ENCODE data around the gene KRT73. TPM values are rescaled to one million over a fixed set of nuclear protein-coding genes. Genes with fewer than 3 reads are reported as not detected.

The KRT73 gene
- total RNA-seq, 1 donor from 2014 or later: not detected

GRCh38 chr12:52643233-52644077 lies 25.1 kb upstream of the KRT73 start:
- DNase-seq (ENCODE audit: low spot score): no peak
- Mint-ChIP-seq H3K9me3 (no peaks in the 10 kb centered on the region), H3K27me3 (ENCODE audit: insufficient read depth) (peaks cover 10% of the 10 kb centered on the region), H3K4me3 (no peak overlapping the region), H3K4me1 (ENCODE audit: low read depth) (peaks cover 58% of the 10 kb centered on the region), H3K27ac (no peak overlapping the region), H3K36me3 (ENCODE audit: low read depth) (peaks cover 4% of the 10 kb centered on the region)
- intact Hi-C loops (cut with micrococcal nuclease): no loop called here

GRCh38 chr12:52641468-52641867 lies 23.1 kb upstream of the KRT73 start:
- Mint-ChIP-seq H3K36me3 (ENCODE audit: low read depth) (peaks cover 4% of the 10 kb centered on the region), H3K27ac (no peak overlapping the region), H3K27me3 (ENCODE audit: insufficient read depth) (peaks cover 20% of the 10 kb centered on the region), H3K9me3 (no peaks in the 10 kb centered on the region), H3K4me3 (no peak overlapping the region), H3K4me1 (ENCODE audit: low read depth) (peaks cover 41% of the 10 kb centered on the region)
- intact Hi-C loops (cut with micrococcal nuclease): no loop called here
- DNase-seq (ENCODE audit: low spot score): no peak

- Mint-ChIP-seq H3K9me3 (no peaks in the 10 kb centered on the region), H3K27ac (no peak overlapping the region), H3K27me3 (ENCODE audit: insufficient read depth) (peaks cover 20% of the 10 kb centered on the region), H3K4me3 (no peak overlapping the region), H3K4me1 (ENCODE audit: low read depth) (peaks cover 34% of the 10 kb centered on the region), H3K36me3 (ENCODE audit: low read depth) (no peaks in the 10 kb centered on the region)
- no peak for DNase-seq (ENCODE audit: low spot score)
- intact Hi-C loops (cut with micrococcal nuclease): no loop called here
Measured at GRCh38 chr12:52637299-52637698, 18.9 kb upstream of the KRT73 start.

GRCh38 chr12:52636592-52637258 lies 18.4 kb upstream of the KRT73 start:
- Mint-ChIP-seq H3K27me3 (ENCODE audit: insufficient read depth) (peaks cover 20% of the 10 kb centered on the region), H3K4me3 (no peak overlapping the region), H3K9me3 (no peaks in the 10 kb centered on the region), H3K4me1 (ENCODE audit: low read depth) (peaks cover 35% of the 10 kb centered on the region), H3K36me3 (ENCODE audit: low read depth) (no peaks in the 10 kb centered on the region), H3K27ac (no peak overlapping the region)
- intact Hi-C loops (cut with micrococcal nuclease): no loop called here
- no peak for DNase-seq (ENCODE audit: low spot score)

DNA sequence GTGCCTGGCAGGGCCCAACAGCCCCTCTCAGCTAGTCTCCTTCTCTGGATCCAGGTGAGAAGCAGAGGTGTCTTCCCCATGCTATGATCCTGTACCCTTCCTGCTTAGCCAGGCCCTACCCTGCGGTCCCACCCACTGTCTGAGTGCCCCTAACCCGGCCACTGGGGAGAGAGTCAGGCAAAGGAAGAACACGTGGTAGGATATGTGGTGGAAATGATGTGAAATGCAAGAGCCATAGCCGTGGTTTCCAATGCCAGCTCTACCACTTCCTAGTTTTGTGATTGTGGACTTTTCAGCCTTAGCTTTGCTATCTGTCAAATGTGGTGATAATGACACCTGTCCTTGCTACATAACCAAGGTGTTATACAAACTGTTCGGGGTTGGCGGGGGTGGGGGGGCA lies 17.8 kb upstream of the KRT73 start:
- Mint-ChIP-seq H3K36me3 (ENCODE audit: low read depth) (no peaks in the 10 kb centered on the region), H3K27me3 (ENCODE audit: insufficient read depth) (peaks cover 19% of the 10 kb centered on the region), H3K9me3 (no peaks in the 10 kb centered on the region), H3K4me1 (ENCODE audit: low read depth) (peaks cover 30% of the 10 kb centered on the region), H3K4me3 (no peak overlapping the region), H3K27ac (no peak overlapping the region)
- intact Hi-C loops (cut with micrococcal nuclease): no loop called here
- DNase-seq (ENCODE audit: low spot score): no peak

DNA sequence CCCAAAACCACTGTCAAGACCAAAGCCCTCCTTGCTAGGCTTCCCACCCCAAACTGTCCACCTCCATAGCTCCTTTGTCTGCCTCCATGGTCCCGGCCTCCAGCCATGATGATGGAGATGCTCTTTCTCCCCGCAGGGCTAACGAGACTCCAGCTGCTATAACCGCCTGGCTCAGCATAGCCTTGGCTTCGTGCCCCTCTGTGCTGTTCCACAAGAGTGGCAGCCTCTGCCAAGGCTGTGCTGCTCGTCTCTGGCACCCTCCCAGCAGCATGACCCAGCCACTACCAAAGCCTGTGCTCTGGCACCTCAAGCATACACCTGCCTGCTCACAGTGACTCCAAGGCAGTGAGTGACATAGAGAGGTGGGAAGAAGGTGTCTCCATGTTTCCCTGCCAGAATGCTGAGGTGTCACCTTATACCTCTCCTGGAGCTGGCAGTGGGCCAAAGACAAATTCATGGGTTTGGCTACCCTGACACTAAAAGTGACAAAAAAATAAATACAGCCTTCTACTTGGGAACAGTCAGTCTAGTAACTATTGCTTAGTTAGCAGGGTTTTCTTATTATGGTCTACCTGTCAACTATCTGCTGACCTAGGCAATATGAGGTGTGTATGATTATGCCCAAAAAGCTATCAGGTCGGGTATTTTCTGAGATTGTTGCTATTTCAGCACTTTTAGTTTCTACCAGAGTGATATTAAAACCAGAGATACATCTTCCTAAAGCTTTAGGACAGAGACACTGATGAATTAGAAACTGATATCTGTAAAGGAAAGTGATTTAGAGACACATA lies 16.1 kb upstream of the KRT73 start:
- no peak overlapping the region for H3K4me3 Mint-ChIP-seq
- H3K4me1 Mint-ChIP-seq (ENCODE audit: low read depth): peaks cover 47% of the 10 kb centered on the region
- DNase-seq (ENCODE audit: low spot score): no peak
- no peak overlapping the region for H3K27ac Mint-ChIP-seq
- H3K36me3 Mint-ChIP-seq (ENCODE audit: low read depth): no peaks in the 10 kb centered on the region
- intact Hi-C loops (cut with micrococcal nuclease): no loop called here
- no peaks in the 10 kb centered on the region for H3K9me3 Mint-ChIP-seq
- peaks cover 10% of the 10 kb centered on the region for H3K27me3 Mint-ChIP-seq (ENCODE audit: insufficient read depth)

DNA sequence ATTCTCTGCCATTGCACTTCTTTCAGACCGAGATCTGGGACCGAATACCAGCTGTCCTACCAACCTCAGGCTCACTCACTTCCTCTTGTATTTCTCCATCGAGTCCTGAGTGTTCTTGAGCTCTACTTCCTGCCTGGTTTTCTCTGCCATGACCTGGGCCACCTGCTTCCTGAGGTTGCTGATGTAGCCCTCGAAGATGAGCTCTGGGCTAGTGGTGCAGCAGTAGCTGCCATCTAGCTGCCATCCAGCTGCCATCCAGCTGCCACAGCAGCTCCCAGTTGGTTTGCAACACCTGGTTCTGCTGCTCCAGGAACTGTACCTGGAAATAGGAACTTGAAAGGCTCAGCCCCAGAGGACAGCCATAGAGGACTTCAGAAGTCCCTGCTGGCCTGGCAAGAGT lies 15.0 kb upstream of the KRT73 start:
- intact Hi-C loops (cut with micrococcal nuclease): no loop called here
- no peak for DNase-seq (ENCODE audit: low spot score)
- H3K27ac Mint-ChIP-seq: no peak overlapping the region
- H3K27me3 Mint-ChIP-seq (ENCODE audit: insufficient read depth): peaks cover 9% of the 10 kb centered on the region
- no peaks in the 10 kb centered on the region for H3K9me3 Mint-ChIP-seq
- H3K4me1 Mint-ChIP-seq (ENCODE audit: low read depth): peaks cover 51% of the 10 kb centered on the region
- H3K4me3 Mint-ChIP-seq: no peak overlapping the region
- no peaks in the 10 kb centered on the region for H3K36me3 Mint-ChIP-seq (ENCODE audit: low read depth)

- intact Hi-C loops (cut with micrococcal nuclease): no loop called here
Measured at GRCh38 chr12:52632656-52633055, 14.3 kb upstream of the KRT73 start.

DNA sequence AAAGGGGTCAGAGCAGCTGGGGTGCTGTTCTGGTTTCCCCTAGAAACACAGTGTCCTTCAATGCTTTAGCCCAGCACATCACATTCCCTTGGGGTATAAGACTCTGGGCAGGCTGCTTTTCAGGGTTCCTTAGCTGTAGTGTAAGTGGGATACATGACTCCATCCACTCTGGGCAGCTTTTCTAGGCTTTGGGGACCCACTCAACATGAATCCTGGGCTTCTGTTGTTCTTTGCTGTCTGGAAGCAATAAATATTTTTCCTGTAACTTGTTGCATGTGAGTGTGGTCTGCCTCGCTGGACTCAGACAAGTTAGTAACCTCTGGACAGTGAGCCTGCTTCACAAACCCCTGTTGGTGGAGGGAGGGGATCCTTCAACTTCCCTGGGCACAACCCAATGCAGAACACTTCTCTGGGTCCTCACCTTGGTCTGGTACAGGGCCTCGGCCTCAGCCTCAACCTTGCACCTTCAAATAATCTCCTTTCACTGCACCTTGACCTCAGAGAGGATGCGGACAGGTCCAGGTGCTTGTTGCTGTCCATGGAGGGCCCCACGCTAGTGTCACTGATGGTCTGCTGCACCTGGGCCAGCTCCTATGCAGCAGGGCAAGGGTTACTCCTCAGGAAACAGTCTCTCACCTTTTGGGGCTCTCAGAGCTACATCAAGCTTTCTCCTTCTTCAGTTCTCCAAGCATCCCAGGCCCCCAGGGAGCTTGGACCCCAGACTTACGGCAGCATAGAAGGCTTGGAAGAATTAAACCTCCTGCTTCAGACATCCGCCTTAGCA lies 13.5 kb upstream of the KRT73 start:
- H3K36me3 Mint-ChIP-seq (ENCODE audit: low read depth): no peaks in the 10 kb centered on the region
- intact Hi-C loops (cut with micrococcal nuclease): no loop called here
- H3K4me1 Mint-ChIP-seq (ENCODE audit: low read depth): peaks cover 55% of the 10 kb centered on the region
- H3K27me3 Mint-ChIP-seq (ENCODE audit: insufficient read depth): peaks cover 5% of the 10 kb centered on the region
- no peak for DNase-seq (ENCODE audit: low spot score)
- no peaks in the 10 kb centered on the region for H3K9me3 Mint-ChIP-seq
- no peak overlapping the region for H3K4me3 Mint-ChIP-seq
- no peak overlapping the region for H3K27ac Mint-ChIP-seq

More at GRCh38 chr12:52632656-52633055, 14.3 kb upstream of the KRT73 start:
- Mint-ChIP-seq H3K27me3 (ENCODE audit: insufficient read depth) (peaks cover 5% of the 10 kb centered on the region), H3K9me3 (no peaks in the 10 kb centered on the region), H3K4me3 (no peak overlapping the region), H3K4me1 (ENCODE audit: low read depth) (peaks cover 51% of the 10 kb centered on the region), H3K27ac (no peak overlapping the region), H3K36me3 (ENCODE audit: low read depth) (no peaks in the 10 kb centered on the region)
- no peak for DNase-seq (ENCODE audit: low spot score)

DNA sequence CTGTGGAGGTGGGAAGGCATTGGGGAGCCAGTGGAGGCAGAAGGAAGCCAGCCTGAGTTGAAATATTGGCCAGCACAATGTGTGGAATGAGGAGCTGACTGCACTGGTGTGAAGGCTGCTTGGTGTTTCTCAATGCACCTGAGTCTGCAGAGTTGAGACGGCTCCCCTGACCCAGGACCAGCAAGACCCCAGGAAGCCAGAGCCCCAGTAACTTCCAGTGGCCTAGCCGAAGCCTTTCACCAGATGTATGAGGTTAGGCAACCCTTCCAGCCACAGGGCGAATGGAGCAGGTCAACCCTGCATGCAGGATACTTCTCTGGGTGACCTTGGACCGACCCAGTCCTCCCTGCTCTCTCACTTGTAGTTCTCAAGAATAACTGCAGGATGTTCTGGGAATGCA lies 12.9 kb upstream of the KRT73 start:
- Mint-ChIP-seq H3K9me3 (no peaks in the 10 kb centered on the region), H3K4me3 (no peak overlapping the region), H3K36me3 (ENCODE audit: low read depth) (no peaks in the 10 kb centered on the region), H3K27ac (no peak overlapping the region), H3K4me1 (ENCODE audit: low read depth) (peaks cover 53% of the 10 kb centered on the region), H3K27me3 (ENCODE audit: insufficient read depth) (peaks cover 3% of the 10 kb centered on the region)
- intact Hi-C loops (cut with micrococcal nuclease): no loop called here
- no peak for DNase-seq (ENCODE audit: low spot score)

DNA sequence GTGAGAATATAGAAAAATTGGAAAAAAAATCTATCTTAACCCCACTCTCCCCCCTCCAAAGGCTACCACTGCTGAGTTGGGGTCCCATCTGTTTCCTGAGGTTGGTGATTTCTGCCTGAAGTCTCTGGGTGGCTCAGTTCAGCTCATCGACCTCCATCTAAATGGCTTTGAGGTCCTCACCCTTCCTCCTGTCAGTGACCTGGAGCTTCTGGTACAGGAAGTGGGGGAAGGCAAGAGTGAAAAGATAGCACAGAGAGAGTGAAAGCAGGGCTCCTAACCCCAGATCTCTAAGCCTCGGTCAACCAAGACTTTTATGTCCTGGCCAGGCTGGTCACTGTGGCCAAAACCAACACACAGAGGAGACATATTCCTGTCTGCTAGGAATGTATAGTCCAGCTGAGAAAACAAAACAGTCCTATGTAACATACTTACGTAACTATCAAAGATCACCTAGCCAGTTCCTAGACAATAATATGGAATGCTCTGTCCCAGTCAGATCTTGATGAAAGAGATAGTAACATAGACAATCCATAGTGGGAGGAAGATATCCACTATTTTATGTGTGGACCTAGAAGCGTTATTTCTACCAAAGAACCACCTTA lies 12.3 kb upstream of the KRT73 start:
- Mint-ChIP-seq H3K36me3 (ENCODE audit: low read depth) (no peaks in the 10 kb centered on the region), H3K4me1 (ENCODE audit: low read depth) (peaks cover 49% of the 10 kb centered on the region), H3K27ac (no peak overlapping the region), H3K27me3 (ENCODE audit: insufficient read depth) (peaks cover 3% of the 10 kb centered on the region), H3K9me3 (no peaks in the 10 kb centered on the region), H3K4me3 (peak overlapping the region; percentile 20)
- DNase-seq (ENCODE audit: low spot score): no peak
- intact Hi-C loops (cut with micrococcal nuclease): no loop called here

DNA sequence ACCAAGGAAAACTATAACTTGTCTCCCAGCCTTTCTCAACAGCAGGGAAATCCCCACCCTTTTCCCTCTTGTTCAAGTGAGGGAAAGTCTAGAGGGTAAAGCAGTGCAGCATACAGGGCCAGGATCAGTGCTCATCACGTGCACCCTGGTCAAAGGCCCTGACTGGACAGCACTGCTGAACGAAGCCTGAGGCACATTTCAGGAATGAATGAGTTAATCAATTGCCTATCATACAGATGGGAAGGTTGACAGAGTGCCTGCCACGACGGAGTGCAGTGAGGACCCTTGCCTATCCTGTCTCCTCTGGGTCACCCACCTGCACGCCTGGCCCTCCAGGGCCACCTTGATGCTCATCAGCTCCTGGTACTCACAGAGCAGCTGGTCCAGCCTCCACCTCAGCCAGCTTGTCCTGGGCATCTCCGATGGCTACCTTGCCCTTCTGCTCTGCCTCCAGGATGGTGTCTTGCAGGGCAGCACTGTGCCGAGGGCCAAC lies 11.7 kb upstream of the KRT73 start:
- no peak for DNase-seq (ENCODE audit: low spot score)
- Mint-ChIP-seq H3K9me3 (no peaks in the 10 kb centered on the region), H3K27me3 (ENCODE audit: insufficient read depth) (peaks cover 5% of the 10 kb centered on the region), H3K27ac (no peak overlapping the region), H3K36me3 (ENCODE audit: low read depth) (no peaks in the 10 kb centered on the region), H3K4me1 (ENCODE audit: low read depth) (peaks cover 49% of the 10 kb centered on the region), H3K4me3 (no peak overlapping the region)
- intact Hi-C loops (cut with micrococcal nuclease): no loop called here

Data from activated T-helper 1 cell treated with anti-CD3 and anti-CD28 coated beads, Interleukin-12 subunit alpha, Interleukin-12 subunit beta, Interleukin-2, Interleukin-4 antibody, amounts not matched to agents 30 ng/mL and 10 ng/mL and 1 ng/mL, durations not matched to agents 14 hours and 24 hours and 36 hours (primary cell).